ENCODE results near the gene BOC. TPM values are rescaled to one million over a fixed set of nuclear protein-coding genes. Genes with fewer than 3 reads are reported as not detected.
A peak's percentile ranks its signal among the peaks of the same experiment; 100 is the strongest.

The BOC gene
- total and polyA plus RNA-seq, 10 donors: 1.5 to 21.9 (median 13.5) TPM

GRCh38 chr3:113221721-113222257 lies 10.4 kb downstream of the BOC start:
- no peak for DNase-seq
- no peak for TF ChIP-seq POLR2AphosphoS5 (IDR thresholded peaks at IDR 0.05)
- TF ChIP-seq, protein P1, sequence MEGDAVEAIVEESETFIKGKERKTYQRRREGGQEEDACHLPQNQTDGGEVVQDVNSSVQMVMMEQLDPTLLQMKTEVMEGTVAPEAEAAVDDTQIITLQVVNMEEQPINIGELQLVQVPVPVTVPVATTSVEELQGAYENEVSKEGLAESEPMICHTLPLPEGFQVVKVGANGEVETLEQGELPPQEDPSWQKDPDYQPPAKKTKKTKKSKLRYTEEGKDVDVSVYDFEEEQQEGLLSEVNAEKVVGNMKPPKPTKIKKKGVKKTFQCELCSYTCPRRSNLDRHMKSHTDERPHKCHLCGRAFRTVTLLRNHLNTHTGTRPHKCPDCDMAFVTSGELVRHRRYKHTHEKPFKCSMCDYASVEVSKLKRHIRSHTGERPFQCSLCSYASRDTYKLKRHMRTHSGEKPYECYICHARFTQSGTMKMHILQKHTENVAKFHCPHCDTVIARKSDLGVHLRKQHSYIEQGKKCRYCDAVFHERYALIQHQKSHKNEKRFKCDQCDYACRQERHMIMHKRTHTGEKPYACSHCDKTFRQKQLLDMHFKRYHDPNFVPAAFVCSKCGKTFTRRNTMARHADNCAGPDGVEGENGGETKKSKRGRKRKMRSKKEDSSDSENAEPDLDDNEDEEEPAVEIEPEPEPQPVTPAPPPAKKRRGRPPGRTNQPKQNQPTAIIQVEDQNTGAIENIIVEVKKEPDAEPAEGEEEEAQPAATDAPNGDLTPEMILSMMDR (IDR thresholded peaks at IDR 0.05 in 8 of 11, conservative IDR thresholded peaks at IDR 0.05 in 3 of 11): no peak
- TF ChIP-seq POLR2A (IDR thresholded peaks at IDR 0.05): no peak
- Histone ChIP-seq H3K27ac (no peak overlapping the region), H3K4me3 (no peak overlapping the region), H3K4me1 (peaks cover 0 to 5% (median 0%) of the 10 kb centered on the region in 6 donors), H3K27me3 (replicated peaks in 1 of 7) (peaks cover 0 to 19% (median 0%) of the 10 kb centered on the region in 7 donors), H3K36me3 (no peaks in the 10 kb centered on the region), H3K9me3 (no peaks in the 10 kb centered on the region)
- intact Hi-C loops (cut with DNase I; ENCODE audit: low total_unique reads): no loop called here
- 64 to 70% (median 69%) methylated on average over 2 of the region's 2 CpGs for WGBS, 5 donors

DNA sequence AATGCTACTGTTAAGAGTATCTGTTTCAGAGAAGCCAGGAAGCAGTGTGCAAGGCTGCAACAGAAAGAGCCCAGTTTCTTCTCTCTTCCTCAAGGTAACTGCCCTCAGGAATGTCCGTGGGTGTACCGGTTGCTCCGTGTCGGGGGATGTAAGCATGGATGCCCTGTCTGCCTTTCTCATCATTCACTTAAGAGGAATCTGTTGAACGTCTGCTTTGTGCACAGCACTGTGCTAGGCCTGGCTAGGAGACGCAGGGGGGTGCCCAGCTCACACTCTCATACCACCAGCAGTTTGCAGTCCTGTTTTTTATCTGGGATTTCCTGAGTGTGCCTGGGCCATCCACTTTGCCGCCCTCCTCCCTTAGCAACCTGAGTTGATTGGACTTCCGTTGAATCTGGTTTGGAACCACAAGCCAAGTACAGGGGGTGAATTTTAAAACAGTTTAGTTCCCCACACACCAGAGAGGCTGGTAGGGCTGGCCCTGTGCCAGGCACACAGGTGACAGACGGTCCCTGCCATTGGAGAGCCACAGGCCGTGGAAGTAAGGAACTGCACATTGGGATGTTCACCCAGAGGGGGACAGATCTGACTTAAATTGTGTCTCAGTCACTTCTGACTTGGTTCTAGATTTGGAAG lies 11.2 kb downstream of the BOC start:
- 46 to 61% (median 52%) methylated on average over 10 of the region's 10 CpGs for WGBS, 5 donors
- Histone ChIP-seq H3K4me3 (no peak overlapping the region), H3K36me3 (no peaks in the 10 kb centered on the region), H3K27me3 (replicated peaks in 1 of 7) (peaks cover 0 to 19% (median 0%) of the 10 kb centered on the region in 7 donors), H3K4me1 (peaks cover 0 to 5% (median 0%) of the 10 kb centered on the region in 6 donors), H3K9me3 (no peaks in the 10 kb centered on the region), H3K27ac (no peak overlapping the region)
- intact Hi-C loops (cut with DNase I; ENCODE audit: low total_unique reads): no loop called here
- TF ChIP-seq, protein P1 (IDR thresholded peaks at IDR 0.05 in 8 of 11, conservative IDR thresholded peaks at IDR 0.05 in 3 of 11): no peak
- TF ChIP-seq POLR2AphosphoS5 (IDR thresholded peaks at IDR 0.05) (no peak), POLR2A (IDR thresholded peaks at IDR 0.05) (no peak)
- DNase-seq: peak; percentile 50

- TF ChIP-seq POLR2AphosphoS5 (IDR thresholded peaks at IDR 0.05): peak in 1 of 3 donors; percentile 24
- TF ChIP-seq, protein P1 (IDR thresholded peaks at IDR 0.05 in 8 of 11, conservative IDR thresholded peaks at IDR 0.05 in 3 of 11): no peak
- Histone ChIP-seq H3K27me3 (replicated peaks in 1 of 7) (peaks cover 0 to 19% (median 0%) of the 10 kb centered on the region in 7 donors), H3K9me3 (no peaks in the 10 kb centered on the region), H3K4me3 (peak overlapping the region in 1 of 8 donors; percentile 24), H3K27ac (no peak overlapping the region), H3K36me3 (no peaks in the 10 kb centered on the region), H3K4me1 (peaks cover 0 to 5% (median 0%) of the 10 kb centered on the region in 6 donors)
- WGBS, 5 donors: 51 to 63% (median 59%) methylated on average over 14 to 18 of the region's 18 CpGs
- peak; percentile 79 for DNase-seq
- intact Hi-C loops (cut with DNase I; ENCODE audit: low total_unique reads): no loop called here
Measured at GRCh38 chr3:113223475-113224281, 12.3 kb downstream of the BOC start.

DNA sequence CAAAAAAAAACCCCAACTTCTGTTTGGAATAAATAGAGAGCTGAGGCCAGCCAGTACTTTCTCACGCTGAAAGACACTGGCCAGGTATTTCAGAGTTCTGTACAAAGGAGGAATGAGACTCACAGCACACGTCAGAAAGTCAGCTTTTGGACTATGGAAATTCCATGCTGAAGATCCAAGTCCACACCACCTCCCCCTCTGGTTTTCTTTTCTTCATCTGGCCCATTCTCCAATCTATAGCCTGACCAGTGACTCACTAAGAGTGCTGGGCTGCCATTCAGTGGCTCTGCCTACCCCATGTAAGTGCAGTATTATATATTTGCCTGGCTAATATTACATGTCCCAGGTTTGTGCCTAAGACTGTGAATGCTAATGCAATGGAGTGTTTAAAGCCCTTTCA lies 13.9 kb downstream of the BOC start:
- H3K4me3 ChIP-seq: no peak overlapping the region
- H3K27ac ChIP-seq: no peak overlapping the region
- no peaks in the 10 kb centered on the region for H3K9me3 ChIP-seq
- H3K27me3 ChIP-seq (replicated peaks in 1 of 7): peaks cover 0 to 12% (median 0%) of the 10 kb centered on the region in 7 donors
- intact Hi-C loops (cut with DNase I; ENCODE audit: low total_unique reads): no loop called here
- TF ChIP-seq POLR2A (IDR thresholded peaks at IDR 0.05) (no peak), POLR2AphosphoS5 (IDR thresholded peaks at IDR 0.05) (no peak)
- TF ChIP-seq, protein P1 (IDR thresholded peaks at IDR 0.05 in 8 of 11, conservative IDR thresholded peaks at IDR 0.05 in 3 of 11): no peak
- 89 to 96% (median 95%) methylated on average over 2 of the region's 2 CpGs for WGBS, 5 donors
- peaks cover 0 to 5% (median 0%) of the 10 kb centered on the region in 6 donors for H3K4me1 ChIP-seq
- no peak for DNase-seq
- no peaks in the 10 kb centered on the region for H3K36me3 ChIP-seq
